NOMO-1 treated with DMSO at 0.1 percent for 48 hours (cell line): ENCODE data around the gene UROC1.

Experiments used
- DNase-seq: peaks from one replicate; lab custom pipeline; 2025; ENCODE audit not compliant: unreplicated experiment; lab: John Stamatoyannopoulos, UW

Gene UROC1

GRCh38 chr3:126464494-126464893, 53.1 kb downstream of the UROC1 start:
- DNase-seq: peak; percentile 62

- DNase-seq: no peak
Observed at GRCh38 chr3:126464093-126464492, 53.5 kb downstream of the UROC1 start.

- no peak for DNase-seq
Observed at GRCh38 chr3:126463521-126463920, 54.1 kb downstream of the UROC1 start.

GRCh38 chr3:126461450-126462070, 56.0 kb downstream of the UROC1 start:
- no peak for DNase-seq

GRCh38 chr3:126460381-126460780, 57.2 kb downstream of the UROC1 start:
- no peak for DNase-seq

- no peak for DNase-seq
Observed at GRCh38 chr3:126459763-126460127, 57.8 kb downstream of the UROC1 start.

- DNase-seq: no peak
Observed at GRCh38 chr3:126459111-126459762, 58.3 kb downstream of the UROC1 start.

- no peak for DNase-seq
Observed at GRCh38 chr3:126456766-126457388, 60.7 kb downstream of the UROC1 start.

GRCh38 chr3:126456211-126456610, 61.4 kb downstream of the UROC1 start:
- no peak for DNase-seq

GRCh38 chr3:126454437-126455198, 63.0 kb downstream of the UROC1 start:
- DNase-seq: no peak

GRCh38 chr3:126454025-126454424, 63.5 kb downstream of the UROC1 start:
- DNase-seq: no peak

GRCh38 chr3:126452213-126452612, 65.4 kb downstream of the UROC1 start:
- no peak for DNase-seq

- DNase-seq: no peak
Observed at GRCh38 chr3:126451511-126451910, 66.1 kb downstream of the UROC1 start.

GRCh38 chr3:126450744-126451143, 66.8 kb downstream of the UROC1 start:
- DNase-seq: no peak

GRCh38 chr3:126450219-126450618, 67.4 kb downstream of the UROC1 start:
- no peak for DNase-seq

GRCh38 chr3:126449621-126450051, 67.9 kb downstream of the UROC1 start:
- DNase-seq: no peak

GRCh38 chr3:126448893-126449180, 68.7 kb downstream of the UROC1 start:
- DNase-seq: no peak

GRCh38 chr3:126448136-126448892, 69.3 kb downstream of the UROC1 start:
- DNase-seq: no peak

- no peak for DNase-seq
Observed at GRCh38 chr3:126447456-126448106, 70.0 kb downstream of the UROC1 start.

- no peak for DNase-seq
Observed at GRCh38 chr3:126446791-126447190, 70.8 kb downstream of the UROC1 start.

GRCh38 chr3:126446301-126446700, 71.3 kb downstream of the UROC1 start:
- no peak for DNase-seq
